SK-N-SH (cell line): ENCODE measurements around the gene IRAK4.

Experiments
- CHD2 ChIP-seq: fragments of 150-350 bp; IDR thresholded peaks from 2 replicates; pipeline ENCODE4 v1.6.1; 2018; ENCODE audit warnings: low read length; ENCODE audit not compliant: partially characterized antibody
- CTCF ChIP-seq: fragments of 200-600 bp; sonication (generic); IDR thresholded peaks from 2 replicates; pipeline ENCODE4 v1.6.1; 2017; ENCODE audit warnings: antibody characterized with exemption, mild to moderate bottlenecking, moderate library complexity
- GABPA ChIP-seq: IDR thresholded peaks from 2 replicates; pipeline ENCODE4 v1.4.0; 2012; ENCODE audit warnings: low read depth, mild to moderate bottlenecking
- MAX ChIP-seq: IDR thresholded peaks from 2 replicates; pipeline ENCODE4 v1.4.0; 2012; ENCODE audit warnings: low read depth
- MEF2A ChIP-seq: IDR thresholded peaks from 2 replicates; pipeline ENCODE4 v1.4.0; 2012; ENCODE audit warnings: low read depth, borderline replicate concordance
- REST ChIP-seq: IDR thresholded peaks from 2 replicates; pipeline ENCODE4 v1.6.1; 2012; ENCODE audit warnings: mild to moderate bottlenecking, low read depth, low read length, moderate library complexity
- RFX5 ChIP-seq: IDR thresholded peaks from 2 replicates; pipeline ENCODE4 v1.6.1; 2012; ENCODE audit warnings: mild to moderate bottlenecking, improper control_type of control experiment, low read length
- SIN3A ChIP-seq: IDR thresholded peaks from 2 replicates; pipeline ENCODE4 v1.6.1; 2012; ENCODE audit warnings: low read depth, mild to moderate bottlenecking, low read length, moderate library complexity, borderline replicate concordance
- TEAD4 ChIP-seq: IDR thresholded peaks from 2 replicates; pipeline ENCODE4 v1.4.0; 2012; ENCODE audit warnings: mild to moderate bottlenecking, borderline replicate concordance; ENCODE audit not compliant: insufficient read depth
- TF ChIP-seq, protein P1 (sequence below): IDR thresholded peaks from 2 replicates; pipeline ENCODE4; 2012

DNA sequence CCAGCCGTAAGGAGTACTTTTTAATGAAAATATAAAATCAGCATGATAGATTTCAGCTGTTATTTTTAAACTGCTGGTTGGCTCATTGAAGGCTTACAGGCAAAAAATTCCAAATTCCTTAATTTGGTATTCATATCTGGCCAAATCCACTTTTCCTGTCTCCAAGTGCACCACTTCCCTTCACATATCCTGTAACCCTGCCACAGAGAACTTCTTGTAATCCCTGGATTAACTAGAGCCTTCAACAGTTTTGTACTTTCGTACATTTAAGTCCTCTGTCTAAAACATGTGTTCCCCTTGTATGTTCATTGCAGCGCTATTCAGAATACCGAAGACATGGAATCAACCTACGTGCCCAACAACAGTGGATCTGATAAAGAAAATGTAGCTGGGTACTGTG is 9.7 kb upstream of the IRAK4 start:
- TF ChIP-seq RFX5, result no peak
- TF ChIP-seq CTCF, result no peak
- TF ChIP-seq GABPA, result no peak
- TF ChIP-seq, protein P1, sequence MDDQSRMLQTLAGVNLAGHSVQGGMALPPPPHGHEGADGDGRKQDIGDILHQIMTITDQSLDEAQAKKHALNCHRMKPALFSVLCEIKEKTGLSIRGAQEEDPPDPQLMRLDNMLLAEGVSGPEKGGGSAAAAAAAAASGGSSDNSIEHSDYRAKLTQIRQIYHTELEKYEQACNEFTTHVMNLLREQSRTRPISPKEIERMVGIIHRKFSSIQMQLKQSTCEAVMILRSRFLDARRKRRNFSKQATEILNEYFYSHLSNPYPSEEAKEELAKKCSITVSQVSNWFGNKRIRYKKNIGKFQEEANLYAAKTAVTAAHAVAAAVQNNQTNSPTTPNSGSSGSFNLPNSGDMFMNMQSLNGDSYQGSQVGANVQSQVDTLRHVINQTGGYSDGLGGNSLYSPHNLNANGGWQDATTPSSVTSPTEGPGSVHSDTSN, result no peak
- no peak for TF ChIP-seq SIN3A
- no peak for TF ChIP-seq CHD2
- TF ChIP-seq REST, result no peak
- TF ChIP-seq MAX, result no peak
- TF ChIP-seq MEF2A, result no peak
- no peak for TF ChIP-seq TEAD4
